Effector CD4-positive, alpha-beta T cell (primary cell): Measurements from ENCODE around the gene INO80E.
"Not testable (repeated sequence)": the region's sequence is repeated elsewhere in the genome, so short reads cannot be mapped to it uniquely, and the experiment has no call there.

ENCODE experiments used
- DNase-seq: peaks from one replicate; pipeline ENCODE4 v3.0.0-alpha.2; 2020
- total RNA-seq: gene quantifications from one replicate; lab custom pipeline; 2026; lab: John Stamatoyannopoulos, UW

Gene INO80E, protein sequence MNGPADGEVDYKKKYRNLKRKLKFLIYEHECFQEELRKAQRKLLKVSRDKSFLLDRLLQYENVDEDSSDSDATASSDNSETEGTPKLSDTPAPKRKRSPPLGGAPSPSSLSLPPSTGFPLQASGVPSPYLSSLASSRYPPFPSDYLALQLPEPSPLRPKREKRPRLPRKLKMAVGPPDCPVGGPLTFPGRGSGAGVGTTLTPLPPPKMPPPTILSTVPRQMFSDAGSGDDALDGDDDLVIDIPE
- 90.2 reads per million, percentile 80 among the genes with 10 or more reads in this experiment for total RNA-seq

DNA sequence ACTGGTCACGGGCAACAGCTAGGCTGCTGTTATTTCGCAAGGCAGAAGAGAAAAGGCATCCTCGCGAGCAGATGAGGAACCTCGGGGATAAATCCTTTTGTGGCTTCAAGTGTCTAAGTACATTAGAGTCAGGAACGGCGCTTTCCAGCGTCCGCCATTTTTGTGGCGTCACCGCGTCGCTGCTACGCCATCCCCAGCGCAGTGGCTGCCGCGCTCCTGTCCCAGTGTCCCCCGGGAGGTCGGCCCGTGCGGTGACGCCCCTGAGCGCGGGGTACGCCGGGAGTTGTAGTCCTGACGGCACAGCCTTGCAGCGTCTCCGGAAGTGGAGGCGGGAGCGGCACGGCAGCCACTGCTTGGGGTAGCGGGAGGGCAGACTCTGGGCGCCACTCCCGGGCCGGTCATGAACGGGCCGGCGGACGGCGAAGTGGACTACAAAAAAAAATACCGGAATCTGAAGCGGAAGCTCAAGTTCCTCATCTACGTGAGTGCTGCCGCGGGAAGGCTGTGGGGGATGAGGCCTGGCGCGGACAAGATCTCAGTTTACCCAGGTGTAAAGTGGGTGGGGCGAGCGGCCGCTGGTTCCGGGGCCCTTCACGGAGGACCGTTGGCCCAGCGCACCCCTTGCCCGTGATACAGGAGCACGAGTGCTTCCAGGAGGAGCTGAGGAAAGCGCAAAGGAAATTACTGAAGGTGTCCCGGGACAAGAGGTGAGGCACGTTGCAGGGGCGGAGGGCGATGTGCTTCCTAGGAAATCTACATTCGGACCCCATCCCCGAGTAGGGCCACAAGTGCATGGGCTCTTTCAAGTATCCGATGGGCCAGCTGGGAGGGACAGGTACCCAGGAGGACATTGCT is at the start of gene INO80E:
Gene INO80E, plus strand, starts transcription at position 331 of the 855 bp plus-strand sequence. Its CDS starts 70 bp downstream, at position 401.
- DNase-seq = peak; percentile 100

DNA sequence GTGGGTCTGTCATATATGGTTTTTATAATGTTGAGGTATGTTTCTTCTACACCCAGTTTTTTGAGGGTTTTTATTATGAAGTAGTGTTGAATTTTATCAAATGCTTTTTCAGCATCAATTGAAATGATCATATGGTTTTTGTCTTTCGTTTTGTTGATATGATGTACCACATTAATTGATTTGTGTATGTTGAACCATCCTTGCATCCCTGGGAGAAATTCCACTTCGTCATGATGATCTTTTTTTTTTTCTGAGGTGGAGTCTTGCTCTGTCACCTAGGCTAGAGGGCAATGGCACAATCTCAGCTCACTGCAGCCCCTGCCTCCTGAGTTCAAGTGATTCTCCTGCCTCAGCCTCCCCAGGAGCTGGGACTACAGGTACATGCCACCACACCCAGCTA is 48.1 kb upstream of the INO80E start:
- no peak for DNase-seq

DNA sequence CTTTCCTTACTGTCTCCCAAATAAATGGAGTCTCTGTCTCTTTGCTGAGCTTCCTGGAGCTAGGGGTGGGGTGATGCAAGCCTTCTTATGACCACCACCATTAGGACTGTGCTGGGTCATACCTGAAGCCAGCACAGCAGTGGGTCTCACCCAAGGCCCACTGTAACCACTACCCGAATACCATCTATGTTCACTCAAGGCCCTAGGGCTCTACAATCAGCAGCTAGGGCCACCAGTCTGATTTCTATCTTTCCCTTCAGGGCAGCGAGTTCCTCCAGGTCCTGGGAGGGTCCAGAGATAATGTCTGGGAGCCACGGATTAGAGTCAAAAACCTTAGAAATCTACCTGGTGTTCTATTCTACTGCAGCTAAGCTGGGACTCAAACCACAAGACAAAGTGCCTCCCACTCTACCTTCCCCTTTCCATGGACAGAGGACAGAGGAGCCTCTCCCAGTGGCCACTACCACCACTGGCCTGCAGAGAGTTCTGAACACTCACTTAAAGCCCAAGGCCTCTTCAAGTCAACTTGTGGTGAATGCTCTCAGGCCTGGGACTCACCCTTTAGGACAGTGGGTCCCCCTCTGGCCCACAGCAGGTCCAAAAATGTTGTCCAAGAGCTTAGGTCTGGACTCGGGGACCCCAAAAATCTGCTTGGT is 45.1 kb upstream of the INO80E start:
- no peak for DNase-seq

GRCh38 chr16:29951625-29952365 is 44.2 kb upstream of the INO80E start:
- DNase-seq = no peak

DNA sequence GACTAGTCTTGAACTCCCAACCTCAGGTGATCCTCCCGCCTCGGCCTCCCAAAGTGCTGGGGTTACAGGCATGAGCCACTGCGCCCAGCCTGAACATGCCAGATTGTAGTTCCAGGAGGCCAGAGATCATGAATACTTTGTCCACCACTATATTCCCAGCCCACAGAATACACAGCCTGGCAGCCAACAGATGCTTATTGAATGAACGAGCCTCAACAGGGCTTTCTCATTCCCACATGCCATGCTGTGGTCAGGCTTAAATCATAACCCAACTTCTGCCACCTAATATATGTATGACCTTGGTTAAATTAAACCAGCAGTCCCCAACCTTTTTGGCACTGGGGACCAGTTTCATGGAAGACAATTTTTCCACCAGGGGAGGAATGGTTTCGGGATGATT is 37.3 kb upstream of the INO80E start:
- no peak for DNase-seq

DNA sequence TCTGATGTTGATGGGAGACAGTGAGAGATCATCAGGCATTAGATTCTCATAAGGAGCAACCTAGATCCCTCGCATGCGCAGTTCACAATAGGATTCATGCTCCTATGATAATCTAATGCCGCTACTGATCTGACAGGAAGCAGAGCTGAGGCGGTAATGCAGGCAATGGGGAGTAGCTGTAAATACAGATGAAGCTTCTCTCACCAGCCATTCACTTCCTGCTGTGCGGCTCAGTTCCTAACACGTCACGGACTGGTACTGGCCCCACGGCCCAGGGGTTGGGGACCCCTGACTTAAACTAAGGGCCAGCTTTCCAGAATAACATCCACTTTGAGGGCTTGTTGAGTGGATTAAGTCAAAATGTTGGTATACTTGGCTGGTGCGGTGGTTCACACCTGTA is 36.7 kb upstream of the INO80E start:
- DNase-seq = no peak

DNA sequence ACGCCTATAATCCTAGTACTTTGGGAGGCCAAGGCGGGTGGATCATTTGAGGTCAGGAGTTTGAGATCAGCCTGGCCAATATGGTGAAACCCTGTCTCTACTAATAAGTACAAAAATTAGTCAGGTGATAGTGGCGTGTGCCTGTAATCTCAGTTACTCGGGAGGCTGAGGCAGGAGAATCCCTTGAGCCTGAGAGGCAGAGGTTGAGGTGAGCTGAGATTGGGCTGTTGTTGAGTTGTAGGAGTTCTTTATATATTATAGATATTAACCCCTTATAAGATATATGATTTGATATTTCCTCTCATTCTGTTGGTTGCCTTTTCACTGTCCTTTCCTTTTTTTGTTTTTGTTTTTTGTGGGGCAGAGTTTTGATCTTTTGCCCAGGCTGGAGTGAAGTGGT is 36.2 kb upstream of the INO80E start:
- not testable (repeated sequence) for DNase-seq

- DNase-seq = no peak
These were observed 34.9 kb upstream of the INO80E start for GRCh38 chr16:29961127-29961478.

DNA sequence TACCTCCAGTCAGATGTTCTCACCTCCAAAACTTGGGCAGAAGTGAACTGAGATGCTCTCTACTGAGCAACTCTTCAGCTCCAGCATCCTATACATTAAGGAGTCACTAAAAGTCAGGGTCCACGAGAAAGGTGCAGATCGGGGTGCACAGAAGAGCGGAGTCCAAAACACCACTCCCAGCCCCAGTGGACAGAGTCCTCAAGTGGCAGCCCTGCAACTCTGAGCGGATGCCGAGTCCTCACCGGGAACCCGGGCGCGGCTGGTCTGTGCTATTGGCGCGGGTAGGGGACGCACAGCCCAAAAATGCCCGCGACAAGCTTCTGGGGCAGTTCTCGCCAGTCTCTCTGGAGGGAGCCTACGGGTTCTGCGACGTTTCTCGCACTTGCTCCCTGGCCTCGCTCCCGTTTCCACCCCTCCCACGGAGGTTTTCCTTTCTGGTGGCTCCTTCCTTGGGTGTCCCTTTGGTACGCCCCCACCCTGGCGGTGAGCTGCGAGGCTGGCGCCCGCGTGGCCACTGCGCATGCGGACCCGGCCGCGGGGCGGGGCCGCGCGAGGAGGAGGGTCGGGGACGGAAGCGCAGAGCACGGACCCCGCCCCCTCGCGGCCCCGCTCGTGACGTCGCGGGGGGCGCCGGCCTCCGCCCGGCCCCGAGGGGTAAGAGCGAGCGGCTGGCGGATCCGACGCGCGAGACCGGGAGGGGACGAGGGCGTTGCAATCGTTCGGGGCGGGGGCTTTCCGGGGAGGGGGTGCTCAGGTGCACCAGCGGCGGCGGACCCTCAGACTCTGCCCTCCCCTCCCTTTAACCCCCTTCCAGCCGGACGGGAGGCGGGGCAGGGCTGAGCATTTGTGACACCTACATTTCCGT is 34.3 kb upstream of the INO80E start, which contains the start of gene TMEM219:
Gene TMEM219, plus strand, starts transcription at position 601 of the 865 bp plus-strand sequence. CDS start 1,065 bp downstream, outside the sequence.
- peak; percentile 89 for DNase-seq

DNA sequence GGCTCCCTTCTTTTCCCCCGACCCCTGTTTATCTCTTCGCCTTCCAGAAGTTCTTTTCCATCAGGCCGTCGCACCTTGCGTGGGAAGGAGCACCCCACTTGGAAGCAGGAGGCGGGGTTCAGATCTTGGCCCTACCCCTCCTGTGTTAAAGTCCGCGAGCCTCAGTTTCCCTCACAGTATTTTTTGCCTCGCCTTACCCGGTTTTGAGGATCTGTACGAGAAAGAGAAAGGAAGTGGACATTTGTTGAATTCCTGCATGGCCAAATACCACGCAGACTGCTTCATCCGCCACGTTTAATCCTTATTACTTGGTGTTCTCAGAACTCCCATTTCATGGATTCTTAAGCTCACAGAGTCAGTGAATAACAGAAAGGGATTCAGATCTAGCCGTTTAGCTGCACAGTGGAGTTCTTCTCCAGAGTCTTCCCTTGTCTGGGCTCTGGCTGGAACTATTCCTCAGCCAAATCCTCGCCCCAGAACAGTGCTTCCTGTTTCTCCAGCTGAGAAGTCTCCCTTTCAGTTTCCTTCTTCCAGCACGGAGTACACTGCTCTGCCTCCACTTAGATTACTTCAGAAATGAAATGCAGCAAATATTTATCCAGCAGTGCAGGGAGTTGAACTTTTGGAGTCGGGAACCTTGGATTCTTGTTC is 33.6 kb upstream of the INO80E start:
- DNase-seq = no peak

DNA sequence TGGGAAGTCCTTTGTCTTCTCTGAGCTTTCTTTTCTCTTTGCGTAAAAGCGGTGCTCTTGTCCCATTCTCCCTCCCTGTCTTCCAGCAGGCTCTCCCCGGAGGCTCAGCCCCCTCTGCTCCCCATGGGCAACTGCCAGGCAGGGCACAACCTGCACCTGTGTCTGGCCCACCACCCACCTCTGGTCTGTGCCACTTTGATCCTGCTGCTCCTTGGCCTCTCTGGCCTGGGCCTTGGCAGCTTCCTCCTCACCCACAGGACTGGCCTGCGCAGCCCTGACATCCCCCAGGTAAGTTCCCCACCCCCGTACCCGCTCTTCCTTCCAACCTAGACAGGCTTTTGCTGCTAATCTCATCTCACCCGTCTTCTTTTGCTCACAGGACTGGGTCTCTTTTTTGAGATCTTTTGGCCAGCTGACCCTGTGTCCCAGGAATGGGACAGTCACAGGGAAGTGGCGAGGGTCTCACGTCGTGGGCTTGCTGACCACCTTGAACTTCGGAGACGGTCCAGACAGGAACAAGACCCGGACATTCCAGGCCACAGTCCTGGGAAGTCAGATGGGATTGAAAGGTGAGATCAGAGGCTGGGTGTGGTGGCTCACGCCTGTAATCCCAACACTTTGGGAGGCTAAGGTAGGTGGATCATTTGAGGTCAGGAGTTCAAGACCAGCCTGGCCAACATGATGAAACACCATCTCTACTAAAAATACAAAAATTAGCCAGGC is 32.9 kb upstream of the INO80E start:
- no peak for DNase-seq

- no peak for DNase-seq
These were observed 27.8 kb upstream of the INO80E start for GRCh38 chr16:29968205-29968604.

DNA sequence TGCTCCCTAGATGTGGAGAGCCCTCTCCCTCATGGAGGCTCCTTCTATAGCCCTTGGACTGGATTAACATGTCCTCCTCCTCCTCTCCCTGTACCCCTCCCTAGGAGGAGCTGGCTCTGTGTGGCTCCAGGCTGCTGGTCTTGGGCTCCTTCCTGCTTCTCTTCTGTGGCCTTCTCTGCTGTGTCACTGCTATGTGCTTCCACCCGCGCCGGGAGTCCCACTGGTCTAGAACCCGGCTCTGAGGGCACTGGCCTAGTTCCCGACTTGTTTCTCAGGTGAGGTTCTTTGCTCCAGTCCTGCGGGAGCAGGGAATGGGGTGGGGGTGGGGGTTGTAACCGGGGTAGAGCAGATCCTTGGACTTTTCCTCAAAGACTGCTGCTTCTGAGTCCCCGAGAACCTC is 24.7 kb upstream of the INO80E start:
- DNase-seq = no peak

DNA sequence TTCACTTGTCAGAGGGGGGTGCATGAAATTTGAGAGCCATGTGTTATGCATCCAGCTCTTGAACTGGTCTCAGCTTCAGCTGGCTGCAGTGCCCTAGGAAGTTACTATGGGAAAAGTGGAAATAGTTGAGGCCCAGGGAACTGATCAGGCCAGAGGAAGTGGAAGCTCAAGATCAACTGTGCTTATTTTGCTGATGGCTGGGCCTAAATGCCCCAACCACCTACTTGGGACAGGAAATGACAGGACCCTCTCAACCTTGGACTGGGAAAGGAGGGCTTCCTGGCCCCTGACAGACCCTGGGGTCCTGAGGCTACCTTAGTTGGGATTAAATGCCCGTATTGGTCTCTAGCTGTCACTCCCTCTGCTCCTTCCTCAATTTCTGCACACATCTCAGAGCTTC is 23.5 kb upstream of the INO80E start:
- no peak for DNase-seq

- DNase-seq = no peak
These were observed 23.1 kb upstream of the INO80E start for GRCh38 chr16:29972992-29973383.

GRCh38 chr16:29973384-29974246 is 22.4 kb upstream of the INO80E start, which contains the start of gene TAOK2:
Gene TAOK2, plus strand, starts transcription at chr16:29973868. Its CDS starts 3,905 bp downstream, at chr16:29977773.
- peak; percentile 87 for DNase-seq

- DNase-seq = no peak
These were observed 21.5 kb upstream of the INO80E start for GRCh38 chr16:29974291-29975133.

DNA sequence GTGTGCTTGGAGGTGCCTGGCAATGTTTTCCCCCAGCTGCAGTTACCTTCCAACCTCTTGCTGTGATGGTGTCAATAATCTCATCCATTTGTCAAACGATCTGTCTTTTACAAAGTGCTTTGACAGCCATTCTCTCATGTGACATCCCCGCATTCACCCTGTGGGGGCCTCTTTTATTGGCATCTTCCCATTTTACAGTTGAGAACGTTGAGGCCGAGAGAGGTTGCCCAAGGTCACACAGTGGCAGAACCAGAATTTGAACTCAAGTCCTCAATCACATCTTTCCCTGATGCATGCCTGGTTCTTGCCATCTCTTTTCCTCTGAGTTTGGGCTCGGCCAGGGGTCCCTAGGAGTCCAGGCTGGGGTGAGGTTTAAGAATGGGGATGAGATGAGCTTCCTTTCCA is 20.9 kb upstream of the INO80E start:
- no peak for DNase-seq
